Parathyroid adenoma (tissue), 2 donors: Measurements from ENCODE around the gene VSIG2.

Experiments used
- H2AFZ ChIP-seq: fragments of 300-600 bp; sonication (generic); one replicate; pipeline ENCODE4 v1.7.0; 2017; ENCODE audit warnings: antibody characterized with exemption, mild to moderate bottlenecking
- H3K27ac ChIP-seq: fragments of 300-600 bp; sonication (generic); one replicate; pipeline ENCODE4 v1.7.0; 2017
- H3K27me3 ChIP-seq: fragments of 300-600 bp; sonication (generic); one replicate; pipeline ENCODE4 v1.7.0; 2017; ENCODE audit warnings: low read length; ENCODE audit not compliant: control insufficient read depth, insufficient read depth
- H3K36me3 ChIP-seq: fragments of 300-600 bp; sonication (generic); one replicate; pipeline ENCODE4 v1.7.0; 2017; ENCODE audit warnings: low read length; ENCODE audit not compliant: control insufficient read depth, insufficient read depth
- H3K4me1 ChIP-seq: fragments of 300-600 bp; sonication (generic); one replicate; pipeline ENCODE4 v1.7.0; 2017; ENCODE audit warnings: control low read depth
- H3K4me2 ChIP-seq: fragments of 300-600 bp; sonication (generic); one replicate; pipeline ENCODE4 v1.7.0; 2017; ENCODE audit warnings: low read length
- H3K4me3 ChIP-seq: fragments of 300-600 bp; sonication (generic); one replicate; pipeline ENCODE4 v1.7.0; 2017; ENCODE audit warnings: low read depth, low read length
- H3K79me2 ChIP-seq: fragments of 300-600 bp; sonication (generic); one replicate; pipeline ENCODE4 v1.7.0; 2017; ENCODE audit warnings: control low read depth
- H3K9ac ChIP-seq: fragments of 300-600 bp; sonication (generic); one replicate; pipeline ENCODE4 v1.7.0; 2017; ENCODE audit warnings: mild to moderate bottlenecking
- H3K9me3 ChIP-seq: fragments of 300-600 bp; sonication (generic); one replicate; pipeline ENCODE4 v1.7.0; 2017; ENCODE audit warnings: low read length; ENCODE audit not compliant: control insufficient read depth
- TF ChIP-seq, protein P1 (sequence below): fragments of 300-600 bp; sonication (generic); IDR thresholded peaks from one replicate; pipeline ENCODE4 v1.7.0; 2017; ENCODE audit warnings: antibody characterized with exemption, mild to moderate bottlenecking
- donor health status: primary hyperparathyroidism.

VSIG2 gene

DNA sequence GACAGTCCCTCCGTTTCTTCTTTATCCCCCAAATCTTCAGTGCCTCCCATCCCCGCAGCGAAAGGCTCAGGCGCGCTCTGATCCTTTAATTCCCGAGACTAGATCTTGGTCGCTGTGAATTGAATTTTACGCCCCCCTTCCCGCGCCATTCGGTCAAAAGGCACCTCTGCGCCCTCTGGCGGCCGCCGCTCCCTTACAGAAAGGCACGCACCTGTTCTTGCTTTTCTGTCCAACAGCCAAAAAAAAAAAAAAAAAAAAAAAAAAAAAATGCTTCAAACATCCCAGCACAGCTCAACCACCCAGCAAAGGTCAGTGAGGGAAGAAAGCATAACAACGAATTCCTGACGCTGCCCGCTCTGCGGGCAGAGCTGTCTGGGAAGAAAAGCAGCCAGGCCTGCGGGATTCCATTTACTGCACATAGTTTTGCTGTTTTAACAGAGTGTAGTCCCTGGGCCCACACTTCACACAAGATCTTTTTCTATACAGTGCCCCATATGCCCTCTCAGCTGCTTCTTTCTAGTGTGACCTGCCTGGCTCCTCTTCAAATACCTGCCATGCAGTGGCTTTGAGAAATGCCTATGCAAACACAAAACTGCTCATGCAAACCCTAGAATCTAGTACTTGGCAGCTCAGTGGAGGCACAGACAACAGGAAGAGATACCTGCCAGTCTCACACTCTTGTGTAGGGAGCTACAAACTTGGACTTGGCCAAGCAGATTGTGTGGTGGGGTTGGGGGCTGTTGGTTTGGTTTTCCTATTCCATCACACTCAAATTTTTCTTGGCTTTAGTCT lies 11.3 kb upstream of the VSIG2 start:
- H3K27me3 ChIP-seq = no peaks in the 10 kb centered on the region
- no peaks in the 10 kb centered on the region for H3K79me2 ChIP-seq
- peak overlapping the region; percentile 78 for H3K4me2 ChIP-seq
- peak overlapping the region; percentile 37 for H3K4me3 ChIP-seq
- H3K9me3 ChIP-seq = no peaks in the 10 kb centered on the region
- no peaks in the 10 kb centered on the region for H3K36me3 ChIP-seq
- H3K9ac ChIP-seq = no peak overlapping the region
- peak overlapping the region; percentile 56 for H2AFZ ChIP-seq
- H3K4me1 ChIP-seq = peaks cover 6% of the 10 kb centered on the region
- TF ChIP-seq, protein P1, sequence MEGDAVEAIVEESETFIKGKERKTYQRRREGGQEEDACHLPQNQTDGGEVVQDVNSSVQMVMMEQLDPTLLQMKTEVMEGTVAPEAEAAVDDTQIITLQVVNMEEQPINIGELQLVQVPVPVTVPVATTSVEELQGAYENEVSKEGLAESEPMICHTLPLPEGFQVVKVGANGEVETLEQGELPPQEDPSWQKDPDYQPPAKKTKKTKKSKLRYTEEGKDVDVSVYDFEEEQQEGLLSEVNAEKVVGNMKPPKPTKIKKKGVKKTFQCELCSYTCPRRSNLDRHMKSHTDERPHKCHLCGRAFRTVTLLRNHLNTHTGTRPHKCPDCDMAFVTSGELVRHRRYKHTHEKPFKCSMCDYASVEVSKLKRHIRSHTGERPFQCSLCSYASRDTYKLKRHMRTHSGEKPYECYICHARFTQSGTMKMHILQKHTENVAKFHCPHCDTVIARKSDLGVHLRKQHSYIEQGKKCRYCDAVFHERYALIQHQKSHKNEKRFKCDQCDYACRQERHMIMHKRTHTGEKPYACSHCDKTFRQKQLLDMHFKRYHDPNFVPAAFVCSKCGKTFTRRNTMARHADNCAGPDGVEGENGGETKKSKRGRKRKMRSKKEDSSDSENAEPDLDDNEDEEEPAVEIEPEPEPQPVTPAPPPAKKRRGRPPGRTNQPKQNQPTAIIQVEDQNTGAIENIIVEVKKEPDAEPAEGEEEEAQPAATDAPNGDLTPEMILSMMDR = peak; percentile 64
- H3K27ac ChIP-seq = peak overlapping the region; percentile 63

DNA sequence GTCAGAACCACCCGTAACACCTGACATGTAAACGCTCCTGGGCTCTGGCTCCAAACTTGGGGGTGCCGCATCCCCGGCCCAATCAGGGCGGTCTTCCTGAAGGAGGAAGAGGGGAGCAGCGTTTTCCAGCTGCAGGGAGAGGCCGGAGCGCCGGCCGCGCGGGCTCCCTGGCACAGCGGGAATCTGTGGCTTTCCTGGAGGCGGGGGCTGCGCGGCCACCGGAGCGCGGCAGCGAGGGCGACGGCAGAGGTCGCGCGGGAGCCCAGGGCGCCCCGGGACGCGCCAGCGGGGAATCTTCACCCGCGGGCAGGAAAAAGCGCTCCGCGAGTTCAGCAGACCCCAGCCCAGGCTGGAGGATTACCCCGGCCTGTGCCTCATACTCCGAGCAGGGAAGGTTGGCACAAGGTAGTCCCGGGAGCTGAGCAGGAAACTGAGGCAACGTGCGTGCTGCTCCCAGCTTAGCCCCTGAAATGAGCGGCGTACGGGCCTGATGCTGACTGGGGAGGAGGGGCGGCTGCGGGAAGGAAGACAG lies 10.6 kb upstream of the VSIG2 start:
- Histone ChIP-seq H2AFZ (peak overlapping the region; percentile 56), H3K27me3 (no peaks in the 10 kb centered on the region), H3K9me3 (no peaks in the 10 kb centered on the region), H3K4me3 (peak overlapping the region; percentile 37), H3K36me3 (no peaks in the 10 kb centered on the region), H3K79me2 (no peaks in the 10 kb centered on the region), H3K4me2 (peak overlapping the region; percentile 78), H3K4me1 (peaks cover 6% of the 10 kb centered on the region), H3K9ac (no peak overlapping the region), H3K27ac (peak overlapping the region; percentile 32)
- TF ChIP-seq, protein P1 = no peak

DNA sequence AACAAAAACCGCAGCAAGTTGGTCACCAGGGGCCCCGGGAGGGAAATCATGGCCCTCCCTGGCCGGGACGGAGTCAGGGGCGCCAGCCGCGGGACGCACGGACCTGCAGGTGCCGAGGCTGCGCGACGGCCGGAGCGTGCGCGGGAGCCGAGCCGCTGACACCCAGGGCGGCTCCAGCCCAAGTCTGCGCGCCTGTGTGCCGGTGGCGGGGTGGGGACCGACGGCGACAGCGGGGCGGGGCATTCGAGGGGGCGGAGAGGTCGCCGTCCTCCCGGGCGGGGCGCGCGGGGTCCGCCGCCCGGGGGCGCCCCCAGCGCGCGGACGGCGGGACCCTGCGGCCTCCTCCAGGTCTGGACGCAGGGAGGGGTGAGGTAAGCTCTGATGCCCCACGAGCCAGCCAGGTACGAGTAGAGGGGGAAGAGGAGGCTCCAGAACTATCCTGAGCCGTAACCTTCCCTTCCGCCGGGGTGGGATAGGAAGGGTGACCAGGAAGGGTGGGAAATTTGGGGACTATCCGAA lies 10.1 kb upstream of the VSIG2 start, which contains the start of gene ESAM:
ESAM (minus strand) TSS at position 186 of the 519 bp plus-strand sequence; CDS start at position 50, 136 bp downstream.
- peaks cover 6% of the 10 kb centered on the region for H3K4me1 ChIP-seq
- H3K79me2 ChIP-seq = no peaks in the 10 kb centered on the region
- peak within 1 kb of the TSS; percentile 56 for H2AFZ ChIP-seq
- H3K27ac ChIP-seq = peak within 1 kb of the TSS; percentile 77
- H3K36me3 ChIP-seq = no peaks in the 10 kb centered on the region
- H3K9ac ChIP-seq = no peak within 1 kb of the TSS
- peak within 1 kb of the TSS; percentile 78 for H3K4me2 ChIP-seq
- H3K4me3 ChIP-seq = peak within 1 kb of the TSS; percentile 57
- H3K27me3 ChIP-seq = no peaks in the 10 kb centered on the region
- TF ChIP-seq, protein P1 = no peak
- no peaks in the 10 kb centered on the region for H3K9me3 ChIP-seq

DNA sequence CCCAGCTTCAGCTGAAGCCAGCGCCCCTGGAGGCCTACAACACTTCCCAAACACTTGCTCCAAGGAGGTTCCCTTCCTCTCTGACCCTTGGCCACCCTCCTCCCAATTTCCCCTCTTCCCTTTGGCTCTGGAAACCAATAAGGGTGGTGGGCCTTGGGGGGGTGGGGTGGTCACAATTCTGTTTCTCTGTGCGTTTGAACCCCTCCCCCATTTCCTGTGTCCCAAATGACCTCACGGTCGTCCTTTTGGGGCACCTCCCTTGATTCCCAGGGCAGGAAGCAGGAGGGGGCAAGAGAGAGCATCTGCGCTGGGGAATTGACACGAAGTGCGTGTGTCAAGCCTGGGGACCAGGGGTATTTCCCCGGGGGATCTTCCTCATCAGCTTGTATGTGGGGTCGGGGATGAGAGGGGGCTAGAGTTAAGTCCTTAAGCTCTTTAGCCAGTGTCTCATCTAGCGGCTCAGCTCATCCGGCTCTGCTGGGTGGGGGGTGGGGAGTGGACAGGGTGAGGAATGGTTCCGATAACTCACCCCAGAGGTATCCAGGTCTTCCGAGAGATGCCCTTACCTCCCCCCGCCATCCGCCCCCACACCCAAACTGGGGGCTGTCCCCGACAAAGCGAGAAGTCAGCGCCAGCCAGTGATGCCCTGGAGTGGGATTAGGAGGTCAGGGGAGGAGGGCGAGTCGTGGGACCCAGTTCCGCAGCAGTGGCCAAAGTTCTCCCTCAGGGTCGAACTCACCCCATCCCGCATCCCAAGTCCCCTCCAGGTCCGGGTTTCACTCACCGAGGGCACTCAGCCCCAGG lies 9.4 kb upstream of the VSIG2 start:
- no peak overlapping the region for H2AFZ ChIP-seq
- no peaks in the 10 kb centered on the region for H3K36me3 ChIP-seq
- H3K9ac ChIP-seq = no peak overlapping the region
- H3K4me3 ChIP-seq = peak overlapping the region; percentile 57
- TF ChIP-seq, protein P1 = no peak
- H3K27me3 ChIP-seq = no peaks in the 10 kb centered on the region
- peak overlapping the region; percentile 77 for H3K27ac ChIP-seq
- no peaks in the 10 kb centered on the region for H3K9me3 ChIP-seq
- peak overlapping the region; percentile 55 for H3K4me2 ChIP-seq
- H3K4me1 ChIP-seq = peaks cover 6% of the 10 kb centered on the region
- H3K79me2 ChIP-seq = no peaks in the 10 kb centered on the region
